Endothelial cell of hepatic sinusoid (primary cell): ENCODE measurements around the gene FAAP100.

Source experiments
- in situ Hi-C: cut with HindIII; loops from 2 replicates; pipeline ENCODE4 v1.10.0; 2017; ENCODE audit warnings: low sequenced_read_pairs

FAAP100 gene

GRCh38 chr17:81577278-81578000, 25.3 kb upstream of the FAAP100 start:
- in situ Hi-C loops, result loop anchor here (5.0 kb wide), 1 partner anchor 110 kb away; no protein-coding TSS in a partner anchor

- in situ Hi-C loops, result loop anchor here (5.0 kb wide), 1 partner anchor 111 kb away; no protein-coding TSS in a partner anchor
Observed at GRCh38 chr17:81576621-81577277, 24.6 kb upstream of the FAAP100 start.

GRCh38 chr17:81575836-81576235, 23.7 kb upstream of the FAAP100 start:
- in situ Hi-C loops, result loop anchor here (5.0 kb wide), 1 partner anchor 111 kb away; no protein-coding TSS in a partner anchor

GRCh38 chr17:81574643-81574956, 22.4 kb upstream of the FAAP100 start:
- in situ Hi-C loops, result no loop called here

GRCh38 chr17:81573794-81574642, 21.9 kb upstream of the FAAP100 start:
- in situ Hi-C loops, result no loop called here

- in situ Hi-C loops, result no loop called here
Observed at GRCh38 chr17:81572563-81573168, 20.5 kb upstream of the FAAP100 start.

- in situ Hi-C loops, result no loop called here
Observed at GRCh38 chr17:81570964-81571363, 18.8 kb upstream of the FAAP100 start.

- in situ Hi-C loops, result loop anchor here (5.0 kb wide), 3 partner anchors 52 to 168 kb away; partner anchors contain the start of gene ACTG1
Observed at GRCh38 chr17:81569986-81570514, 17.9 kb upstream of the FAAP100 start.

GRCh38 chr17:81568416-81568815, 16.3 kb upstream of the FAAP100 start:
- in situ Hi-C loops, result loop anchor here (5.0 kb wide), 3 partner anchors 54 to 166 kb away; partner anchors contain the start of gene ACTG1

GRCh38 chr17:81567191-81567590, 15.0 kb upstream of the FAAP100 start:
- in situ Hi-C loops, result loop anchor here (5.0 kb wide), 3 partner anchors 55 to 165 kb away; partner anchors contain the start of gene ACTG1

GRCh38 chr17:81566461-81567126, 14.4 kb upstream of the FAAP100 start:
- in situ Hi-C loops, result loop anchor here (5.0 kb wide), 3 partner anchors 54 to 164 kb away; partner anchors contain the start of gene ACTG1

GRCh38 chr17:81565231-81565630, 13.1 kb upstream of the FAAP100 start:
- in situ Hi-C loops, result loop anchor here (5.0 kb wide), 3 partner anchors 53 to 163 kb away; partner anchors contain the start of gene ACTG1

GRCh38 chr17:81564778-81565177, 12.6 kb upstream of the FAAP100 start:
- in situ Hi-C loops, result loop anchor here (5.0 kb wide), 3 partner anchors 52 to 162 kb away; partner anchors contain the start of gene ACTG1

GRCh38 chr17:81563861-81564586, 11.9 kb upstream of the FAAP100 start:
- in situ Hi-C loops, result no loop called here

GRCh38 chr17:81561494-81561885, 9.3 kb upstream of the FAAP100 start:
- in situ Hi-C loops, result no loop called here

GRCh38 chr17:81558941-81559806, 7.0 kb upstream of the FAAP100 start:
- in situ Hi-C loops, result no loop called here

GRCh38 chr17:81558115-81558468, 5.9 kb upstream of the FAAP100 start:
- in situ Hi-C loops, result no loop called here
